Prostate gland (tissue), 2 donors: Measurements from ENCODE around the gene NR6A1. TPM values are rescaled to one million over a fixed set of nuclear protein-coding genes. Genes with fewer than 3 reads are reported as not detected.

Source experiments
- DNase-seq: peaks from one replicate; pipeline ENCODE4 v3.0.0-alpha.2; 2019; ENCODE audit warnings: low spot score
- H3K27ac ChIP-seq, 2 donors: fragments of 200-600 bp; sonication (generic); 2 replicates each; pipeline ENCODE4 v1.5.1; 2017 to 2019
- H3K27me3 ChIP-seq: fragments of 200-600 bp; sonication (generic); replicated peaks from 2 replicates; pipeline ENCODE4 v1.5.1; 2019; ENCODE audit not compliant: insufficient read depth
- H3K36me3 ChIP-seq, 2 donors: fragments of 200-600 bp; sonication (generic); 1 replicate in 1 of 2; 2 replicates in 1 of 2; pipeline versions ENCODE4 v1.5.1 to v1.8.1; 2017 to 2019
- H3K4me1 ChIP-seq: fragments of 200-600 bp; sonication (generic); replicated peaks from 2 replicates; pipeline ENCODE4 v1.5.1; 2019
- H3K4me3 ChIP-seq, 2 donors: fragments of 200-600 bp; sonication (generic); 2 replicates each; pipeline ENCODE4 v1.5.1; 2017 to 2019
- H3K9me3 ChIP-seq: fragments of 200-600 bp; sonication (generic); 2 replicates; pipeline ENCODE4 v1.5.1; 2017
- POLR2A ChIP-seq: fragments of 450-650 bp; IDR thresholded peaks from one replicate; pipeline ENCODE4 v1.6.1; 2016; ENCODE audit warnings: antibody characterized with exemption, mild to moderate bottlenecking
- POLR2AphosphoS5 ChIP-seq: sonication (generic); formaldehyde crosslinking; IDR thresholded peaks from one replicate; pipeline ENCODE4 v1.6.1; 2017; ENCODE audit warnings: antibody characterized with exemption
- WGBS: methylation state at CpG from one replicate; pipeline ENCODE4 v1.1.5; 2018; 5-methylcytosine and 5-hydroxymethylcytosine counted together
- intact Hi-C: fragments of 100-400 bp; cut with DNase I; formaldehyde crosslinking; loops from one replicate; pipeline ENCODE4 v1.14.2; 2022
- total RNA-seq, 2 donors: library from RNA; depleted of rRNA; stranded (reverse); fragments of >200 nt; gene quantifications; one replicate each; pipeline ENCODE4 v1.1.0, GENCODE V29; 2016
- TF ChIP-seq, protein P1 (sequence below), 4 experiments: fragments of 200-600 bp in 2 of 4; fragments of 450-650 bp in 2 of 4; sonication (generic) in 2 of 4; IDR thresholded peaks; 1 replicate in 3 of 4; 2 replicates in 1 of 4; pipeline ENCODE4 v1.5.1; 2016 to 2019; ENCODE audit warnings: antibody characterized with exemption in 4 of 4, mild to moderate bottlenecking in 2 of 4, moderate library complexity in 2 of 4

The NR6A1 gene
- total RNA-seq, 2 donors from 2014 or later, result 1.3 to 53.7 TPM

DNA sequence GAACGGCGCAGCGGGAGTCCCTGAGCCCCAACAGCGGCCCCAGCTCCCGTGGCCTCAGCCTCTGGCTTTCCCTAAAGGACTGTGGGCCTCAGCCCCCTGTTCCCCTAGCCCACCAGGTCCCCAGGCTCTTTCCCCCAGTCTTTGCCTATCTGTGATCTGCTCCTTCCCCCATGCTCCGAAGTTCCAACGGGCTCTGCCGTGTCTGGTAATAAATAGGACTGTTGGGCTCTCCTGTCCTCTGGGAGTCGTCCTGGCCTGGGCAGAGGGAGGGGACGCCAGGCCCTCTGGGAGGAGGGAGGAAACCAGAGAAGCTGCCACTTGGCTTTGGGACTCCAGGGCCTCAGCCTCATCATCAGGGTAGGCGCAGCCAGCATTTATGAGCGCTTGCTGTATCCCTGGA is 292.8 kb downstream of the NR6A1 start:
- DNase-seq, result no peak
- TF ChIP-seq POLR2A (no peak), POLR2AphosphoS5 (no peak)
- TF ChIP-seq, protein P1, sequence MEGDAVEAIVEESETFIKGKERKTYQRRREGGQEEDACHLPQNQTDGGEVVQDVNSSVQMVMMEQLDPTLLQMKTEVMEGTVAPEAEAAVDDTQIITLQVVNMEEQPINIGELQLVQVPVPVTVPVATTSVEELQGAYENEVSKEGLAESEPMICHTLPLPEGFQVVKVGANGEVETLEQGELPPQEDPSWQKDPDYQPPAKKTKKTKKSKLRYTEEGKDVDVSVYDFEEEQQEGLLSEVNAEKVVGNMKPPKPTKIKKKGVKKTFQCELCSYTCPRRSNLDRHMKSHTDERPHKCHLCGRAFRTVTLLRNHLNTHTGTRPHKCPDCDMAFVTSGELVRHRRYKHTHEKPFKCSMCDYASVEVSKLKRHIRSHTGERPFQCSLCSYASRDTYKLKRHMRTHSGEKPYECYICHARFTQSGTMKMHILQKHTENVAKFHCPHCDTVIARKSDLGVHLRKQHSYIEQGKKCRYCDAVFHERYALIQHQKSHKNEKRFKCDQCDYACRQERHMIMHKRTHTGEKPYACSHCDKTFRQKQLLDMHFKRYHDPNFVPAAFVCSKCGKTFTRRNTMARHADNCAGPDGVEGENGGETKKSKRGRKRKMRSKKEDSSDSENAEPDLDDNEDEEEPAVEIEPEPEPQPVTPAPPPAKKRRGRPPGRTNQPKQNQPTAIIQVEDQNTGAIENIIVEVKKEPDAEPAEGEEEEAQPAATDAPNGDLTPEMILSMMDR (IDR thresholded peaks at IDR 0.05), result no peak
- H3K4me3 ChIP-seq, result no peak overlapping the region
- intact Hi-C loops, result no loop called here
- no peaks in the 10 kb centered on the region for H3K9me3 ChIP-seq
- 50% methylated on average over 12 of the region's 12 CpGs for WGBS
- H3K27me3 ChIP-seq, result peaks cover 20% of the 10 kb centered on the region
- H3K36me3 ChIP-seq, result no peaks in the 10 kb centered on the region
- H3K4me1 ChIP-seq, result no peaks in the 10 kb centered on the region
- no peak overlapping the region for H3K27ac ChIP-seq

GRCh38 chr9:124477648-124478285 is 293.3 kb downstream of the NR6A1 start:
- Histone ChIP-seq H3K27ac (no peak overlapping the region), H3K27me3 (peaks cover 20% of the 10 kb centered on the region), H3K4me3 (no peak overlapping the region), H3K9me3 (no peaks in the 10 kb centered on the region), H3K36me3 (no peaks in the 10 kb centered on the region), H3K4me1 (no peaks in the 10 kb centered on the region)
- no peak for DNase-seq
- no peak for TF ChIP-seq POLR2AphosphoS5
- TF ChIP-seq POLR2A, result no peak
- TF ChIP-seq, protein P1 (IDR thresholded peaks at IDR 0.05), result no peak
- intact Hi-C loops, result no loop called here
- WGBS, result 9% methylated on average over 17 of the region's 53 CpGs

DNA sequence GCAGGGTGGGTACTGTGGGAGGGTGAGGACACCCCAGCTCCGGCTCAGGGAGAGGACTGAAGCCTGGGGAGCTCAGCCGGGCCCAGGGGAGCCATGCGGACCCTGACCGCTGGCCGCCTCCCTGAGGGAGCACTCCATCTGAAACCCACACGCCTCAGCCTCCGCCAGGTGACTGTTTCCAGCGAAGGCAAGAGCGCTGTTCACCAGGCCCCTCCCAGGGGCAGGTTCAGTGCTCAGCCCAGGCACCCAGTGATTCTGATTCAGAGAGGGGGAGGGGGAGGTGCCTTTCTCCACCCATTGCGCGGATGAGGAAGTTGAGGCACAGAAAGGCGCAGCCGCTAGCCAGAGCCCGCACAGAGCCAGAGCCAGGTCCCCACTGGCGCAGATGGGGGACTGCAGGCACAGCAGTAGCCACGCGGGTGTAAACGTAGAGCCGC is 293.9 kb downstream of the NR6A1 start:
- Histone ChIP-seq H3K27me3 (peaks cover 20% of the 10 kb centered on the region), H3K4me3 (no peak overlapping the region)
- DNase-seq, result no peak

DNA sequence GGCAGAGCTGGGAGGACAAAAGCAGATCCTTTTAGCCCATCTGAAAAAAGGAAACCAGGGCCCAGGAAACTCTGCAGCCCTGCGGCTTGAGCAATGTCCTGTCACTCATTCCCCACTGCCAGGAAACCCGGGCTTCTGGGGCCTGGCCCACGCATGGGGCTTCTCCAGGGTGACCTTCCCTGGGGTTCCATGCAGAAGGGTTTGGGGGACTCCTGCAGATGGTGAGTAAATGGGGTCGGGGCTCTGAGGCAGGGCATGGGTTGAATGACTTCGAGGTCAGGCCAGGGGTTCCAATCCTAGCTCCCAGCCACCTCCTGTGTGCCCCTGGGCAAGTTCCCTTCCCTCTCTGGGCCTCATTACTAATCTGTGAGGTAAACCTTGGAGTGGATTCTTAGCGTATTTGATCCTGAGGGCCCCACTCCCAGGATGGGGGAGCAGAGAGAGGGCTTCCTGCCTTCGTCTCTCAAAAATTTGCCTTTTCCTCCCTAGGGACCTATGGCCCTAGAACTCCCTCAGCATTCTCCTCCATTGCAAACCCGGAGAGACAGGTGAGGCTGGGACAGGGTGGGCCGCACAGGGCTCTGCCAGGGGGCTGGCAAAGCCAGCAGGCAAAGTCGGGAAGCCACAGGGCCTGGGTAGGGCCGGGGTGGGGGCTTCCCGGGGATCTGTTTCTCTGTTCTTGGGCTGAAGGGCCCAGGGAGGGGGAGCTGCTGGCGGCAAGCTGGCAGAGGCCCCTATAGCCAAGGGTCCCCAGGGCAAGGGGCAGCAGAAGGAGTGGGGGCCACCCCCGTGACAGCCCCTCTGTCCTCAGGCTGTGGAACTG is 295.0 kb downstream of the NR6A1 start:
- Histone ChIP-seq H3K4me1 (no peaks in the 10 kb centered on the region), H3K27me3 (peaks cover 20% of the 10 kb centered on the region), H3K4me3 (no peak overlapping the region), H3K27ac (no peak overlapping the region), H3K36me3 (no peaks in the 10 kb centered on the region), H3K9me3 (no peaks in the 10 kb centered on the region)
- intact Hi-C loops, result no loop called here
- no peak for DNase-seq
- TF ChIP-seq POLR2AphosphoS5, result no peak
- TF ChIP-seq, protein P1 (IDR thresholded peaks at IDR 0.05), result no peak
- TF ChIP-seq POLR2A, result no peak
- WGBS, result 79% methylated on average over 14 of the region's 14 CpGs

More for the DNA sequence above, 293.9 kb downstream of the NR6A1 start:
- 45% methylated on average over 13 of the region's 19 CpGs for WGBS
- intact Hi-C loops, result no loop called here
- no peaks in the 10 kb centered on the region for H3K4me1 ChIP-seq
- H3K27ac ChIP-seq, result no peak overlapping the region
- H3K36me3 ChIP-seq, result no peaks in the 10 kb centered on the region
- TF ChIP-seq POLR2AphosphoS5 (no peak), POLR2A (no peak)
- TF ChIP-seq, protein P1 (IDR thresholded peaks at IDR 0.05), result no peak
- no peaks in the 10 kb centered on the region for H3K9me3 ChIP-seq
